ENCODE data around the gene NTM. TPM values are rescaled to one million over a fixed set of nuclear protein-coding genes. Genes with fewer than 3 reads are reported as not detected.

NTM gene
- total RNA-seq, 1 experiment from 2014 or later = 9.9 TPM

DNA sequence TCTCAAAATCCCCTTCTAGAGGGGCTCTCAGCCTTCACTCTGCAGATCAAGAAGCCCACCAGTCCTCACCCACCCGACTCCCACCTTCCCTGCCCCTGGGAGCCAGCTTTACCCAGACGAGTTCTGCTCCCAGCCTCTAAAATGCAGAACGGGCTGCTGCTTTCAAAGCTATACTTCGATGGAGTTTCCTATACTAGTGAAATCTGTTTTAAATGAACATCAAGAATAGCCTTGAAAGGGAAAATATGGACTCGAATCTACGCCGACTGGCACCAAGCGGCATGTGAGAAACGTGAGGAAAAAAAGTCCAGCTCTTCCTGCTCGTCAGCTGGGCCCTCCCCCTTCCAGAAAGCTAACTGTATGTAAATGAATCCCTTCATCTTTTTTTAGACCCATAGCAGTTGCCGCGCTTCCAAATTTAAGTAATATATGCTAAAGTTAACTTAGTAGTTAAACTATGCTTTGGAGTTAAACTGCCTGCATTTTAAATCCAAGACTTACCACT is 211.7 kb downstream of the NTM start:
- H3K4me1 Mint-ChIP-seq = peaks cover 28 to 39% of the 10 kb centered on the region in 2 experiments
- H3K4me3 Mint-ChIP-seq = no peak overlapping the region
- Histone ChIP-seq H3K79me1 (ENCODE audit: insufficient read depth, low read depth, low read length, poor library complexity, severe bottlenecking) (no peaks in the 10 kb centered on the region), H3K9ac (ENCODE audit: extremely low read depth, insufficient read length, low read length) (no peak overlapping the region), H3K4me2 (ENCODE audit: insufficient read depth, insufficient read length, low read length) (no peak overlapping the region), H3K27ac (ENCODE audit: insufficient read length, low read depth, low read length) (no peak overlapping the region), H4K91ac (ENCODE audit: insufficient read length, low read depth, low read length) (no peak overlapping the region), H3K23ac (ENCODE audit: insufficient read length, low read depth, low read length) (no peak overlapping the region), H2BK15ac (ENCODE audit: low read depth, low read length) (no peak overlapping the region), H2BK12ac (ENCODE audit: insufficient read length, low read depth, low read length) (no peak overlapping the region), H3K18ac (ENCODE audit: insufficient read length, low read depth, low read length) (no peak overlapping the region), H2BK5ac (ENCODE audit: insufficient read length, low read length) (no peak overlapping the region), H3K23me2 (ENCODE audit: insufficient read length, low read depth, low read length, poor library complexity, severe bottlenecking) (no peaks in the 10 kb centered on the region), H3T11ph (ENCODE audit: low read length) (no peak overlapping the region), H3K79me2 (ENCODE audit: insufficient read depth, low read length) (no peaks in the 10 kb centered on the region), H2BK20ac (ENCODE audit: low read depth, low read length, poor library complexity, severe bottlenecking) (no peak overlapping the region), H3K14ac (ENCODE audit: insufficient read depth, low read length) (no peak overlapping the region), H3K4me1 (ENCODE audit: insufficient read depth, low read length) (no peaks in the 10 kb centered on the region; the same call in 1 of the 2 replicates), H4K20me1 (ENCODE audit: control insufficient read depth, insufficient read depth, insufficient read length) (no peaks in the 10 kb centered on the region), H2BK120ac (ENCODE audit: low read depth, low read length, poor library complexity, severe bottlenecking) (no peak overlapping the region), H2AFZ (ENCODE audit: low read length) (no peak overlapping the region), H4K8ac (replicated peaks; ENCODE audit: insufficient read length, low read depth, low read length) (no peak overlapping the region), H3K27me3 (ENCODE audit: insufficient read depth, low read length) (no peaks in the 10 kb centered on the region), H3K4ac (ENCODE audit: low read depth, low read length) (no peak overlapping the region), H3K56ac (ENCODE audit: insufficient read length, low read depth, low read length) (no peak overlapping the region), H2AK5ac (ENCODE audit: insufficient read length, low read length) (no peak overlapping the region), H3K9me3 (ENCODE audit: control insufficient read depth, low read depth, low read length) (no peaks in the 10 kb centered on the region), H4K5ac (ENCODE audit: insufficient read length, low read depth, low read length) (no peak overlapping the region)
- H3K36me3 Mint-ChIP-seq (ENCODE audit: insufficient read depth in 1 of 3, low read depth in 3 of 3) = no peaks in the 10 kb centered on the region
- no peaks in the 10 kb centered on the region for H3K9me3 Mint-ChIP-seq
- no peak overlapping the region for H3K27ac Mint-ChIP-seq
- TF ChIP-seq, protein P1, sequence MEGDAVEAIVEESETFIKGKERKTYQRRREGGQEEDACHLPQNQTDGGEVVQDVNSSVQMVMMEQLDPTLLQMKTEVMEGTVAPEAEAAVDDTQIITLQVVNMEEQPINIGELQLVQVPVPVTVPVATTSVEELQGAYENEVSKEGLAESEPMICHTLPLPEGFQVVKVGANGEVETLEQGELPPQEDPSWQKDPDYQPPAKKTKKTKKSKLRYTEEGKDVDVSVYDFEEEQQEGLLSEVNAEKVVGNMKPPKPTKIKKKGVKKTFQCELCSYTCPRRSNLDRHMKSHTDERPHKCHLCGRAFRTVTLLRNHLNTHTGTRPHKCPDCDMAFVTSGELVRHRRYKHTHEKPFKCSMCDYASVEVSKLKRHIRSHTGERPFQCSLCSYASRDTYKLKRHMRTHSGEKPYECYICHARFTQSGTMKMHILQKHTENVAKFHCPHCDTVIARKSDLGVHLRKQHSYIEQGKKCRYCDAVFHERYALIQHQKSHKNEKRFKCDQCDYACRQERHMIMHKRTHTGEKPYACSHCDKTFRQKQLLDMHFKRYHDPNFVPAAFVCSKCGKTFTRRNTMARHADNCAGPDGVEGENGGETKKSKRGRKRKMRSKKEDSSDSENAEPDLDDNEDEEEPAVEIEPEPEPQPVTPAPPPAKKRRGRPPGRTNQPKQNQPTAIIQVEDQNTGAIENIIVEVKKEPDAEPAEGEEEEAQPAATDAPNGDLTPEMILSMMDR (conservative IDR thresholded peaks at IDR 0.05) = no peak
- no peaks in the 10 kb centered on the region; the same call in 1 of the 2 replicates for H3K27me3 Mint-ChIP-seq (ENCODE audit: low read depth)
- no CpG with 5 or more reads among the region's 12 CpGs for WGBS (ENCODE audit: extremely low coverage, insufficient read length, low lambda C conversion rate)
- no peak for DNase-seq
